Transverse colon (tissue), 4 donors: ENCODE results near the gene NKG7. TPM values are rescaled to one million over a fixed set of nuclear protein-coding genes. Genes with fewer than 3 reads are reported as not detected.
A peak's percentile ranks its signal among the peaks of the same experiment; 100 is the strongest.
"Not testable (repeated sequence)": the region's sequence is repeated elsewhere in the genome, so short reads cannot be mapped to it uniquely, and the experiment has no call there.

ENCODE experiments used
- DNase-seq: peaks from one replicate; pipeline ENCODE4 v3.0.0-alpha.2; 2019
- H3K27ac ChIP-seq, 4 donors: fragments of 200-600 bp; sonication (generic); 2 replicates each; pipeline ENCODE4 v1.5.1; 2016 to 2018; ENCODE audit warnings: inconsistent platforms in 4 of 4
- H3K27me3 ChIP-seq: fragments of 200-600 bp; sonication (generic); 2 replicates; pipeline ENCODE4 v1.5.1; 2017; ENCODE audit warnings: inconsistent platforms
- H3K36me3 ChIP-seq, 4 donors: fragments of 200-600 bp; sonication (generic); 2 replicates each; pipeline ENCODE4 v1.5.1; 2017 to 2019; ENCODE audit warnings: inconsistent platforms in 4 of 4
- H3K4me1 ChIP-seq, 4 donors: fragments of 200-600 bp; sonication (generic); 2 replicates each; pipeline ENCODE4 v1.5.1; 2017 to 2020; ENCODE audit warnings: inconsistent platforms in 4 of 4
- H3K4me3 ChIP-seq, 4 donors: fragments of 200-600 bp; sonication (generic); 1 replicate in 1 of 4; 2 replicates in 3 of 4; pipeline versions ENCODE4 v1.5.1 to v1.6.1; 2017 to 2019; ENCODE audit warnings: inconsistent platforms in 4 of 4
- H3K9me3 ChIP-seq, 2 donors: fragments of 200-600 bp; sonication (generic); 2 replicates each; pipeline ENCODE4 v1.5.1; 2017 to 2019; ENCODE audit warnings: inconsistent platforms in 2 of 2
- CTCF ChIP-seq, 5 experiments: fragments of 200-600 bp in 3 of 5; fragments of 450-650 bp in 2 of 5; sonication (generic) in 3 of 5; IDR thresholded peaks; 1 replicate in 2 of 5; 2 replicates in 3 of 5; pipeline ENCODE4 v1.5.1; 2016 to 2017; ENCODE audit warnings: antibody characterized with exemption in 5 of 5, inconsistent platforms in 3 of 5, mild to moderate bottlenecking in 2 of 5, moderate library complexity in 1 of 5
- EP300 ChIP-seq: sonication (generic); formaldehyde crosslinking; IDR thresholded peaks from one replicate; pipeline ENCODE4 v1.6.1; 2017; ENCODE audit warnings: antibody characterized with exemption, low read depth
- POLR2A ChIP-seq: fragments of 450-650 bp; IDR thresholded peaks from one replicate; pipeline ENCODE4 v1.6.1; 2016; ENCODE audit warnings: antibody characterized with exemption, mild to moderate bottlenecking, moderate library complexity
- POLR2AphosphoS5 ChIP-seq, 3 donors: sonication (generic); formaldehyde crosslinking; IDR thresholded peaks; one replicate each; pipeline ENCODE4 v1.6.1; 2016; ENCODE audit warnings: antibody characterized with exemption in 3 of 3
- WGBS, 2 donors: methylation state at CpG; one replicate each; pipeline ENCODE4 v1.1.5; 2018; ENCODE audit warnings: low coverage in 1 of 2; 5-methylcytosine and 5-hydroxymethylcytosine counted together
- in situ Hi-C, 4 donors: fragments of 200-750 bp; cut with MboI; loops; one replicate each; pipeline versions ENCODE4 v1.15.0 to v1.15.1; 2017; ENCODE audit warnings: low sequenced_read_pairs in 3 of 4, low pct_ligation_motif_present in 1 of 4, low pct_unique_long_range_greater_than_20kb in 1 of 4
- intact Hi-C: fragments of 100-400 bp; cut with DNase I; formaldehyde crosslinking; loops from one replicate; pipeline ENCODE4 v1.15.1; 2023; ENCODE audit warnings: low total_unique reads
- total RNA-seq, 4 donors: library from RNA; depleted of rRNA; stranded (reverse); fragments of >200 nt; gene quantifications; one replicate each; pipeline ENCODE4 v1.1.0, GENCODE V29; 2016

Gene NKG7
- total RNA-seq, 4 donors from 2014 or later: 1.6 to 3.0 TPM; not detected in 2

DNA sequence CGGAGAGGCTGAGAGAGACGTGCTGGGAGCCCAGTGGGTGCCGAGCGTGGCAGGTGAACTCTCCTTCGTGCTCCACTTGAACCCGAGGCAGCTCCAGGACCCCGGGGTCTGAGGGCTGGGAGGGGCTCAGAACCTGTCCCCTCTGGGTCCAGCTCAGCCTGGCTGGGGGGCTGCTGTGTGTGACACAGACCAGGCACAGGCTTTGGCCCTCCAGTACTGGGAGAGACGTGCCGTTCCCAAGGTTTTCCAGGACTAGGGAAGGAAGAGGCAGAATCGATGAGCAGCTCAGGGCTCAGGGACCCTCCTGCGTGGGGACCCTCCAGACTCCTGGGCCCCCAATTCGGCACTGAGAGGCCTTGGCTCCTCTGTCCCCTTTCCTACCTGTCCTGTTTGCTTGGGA, 42.7 kb upstream of the NKG7 start:
- TF ChIP-seq POLR2A (no peak), CTCF (IDR thresholded peaks at IDR 0.05) (no peak), EP300 (no peak), POLR2AphosphoS5 (IDR thresholded peaks at IDR 0.05) (no peak)
- Histone ChIP-seq H3K27me3 (peaks cover 4% of the 10 kb centered on the region), H3K4me1 (no peaks in the 10 kb centered on the region), H3K4me3 (no peak overlapping the region), H3K36me3 (no peaks in the 10 kb centered on the region), H3K9me3 (no peaks in the 10 kb centered on the region), H3K27ac (no peak overlapping the region)
- 87% methylated on average over 10 of the region's 12 CpGs; no CpG with 5 or more reads in 1 of the 2 donors for WGBS, 2 donors
- DNase-seq: no peak
- intact Hi-C loops: no loop called here
- in situ Hi-C loops: no loop called here

DNA sequence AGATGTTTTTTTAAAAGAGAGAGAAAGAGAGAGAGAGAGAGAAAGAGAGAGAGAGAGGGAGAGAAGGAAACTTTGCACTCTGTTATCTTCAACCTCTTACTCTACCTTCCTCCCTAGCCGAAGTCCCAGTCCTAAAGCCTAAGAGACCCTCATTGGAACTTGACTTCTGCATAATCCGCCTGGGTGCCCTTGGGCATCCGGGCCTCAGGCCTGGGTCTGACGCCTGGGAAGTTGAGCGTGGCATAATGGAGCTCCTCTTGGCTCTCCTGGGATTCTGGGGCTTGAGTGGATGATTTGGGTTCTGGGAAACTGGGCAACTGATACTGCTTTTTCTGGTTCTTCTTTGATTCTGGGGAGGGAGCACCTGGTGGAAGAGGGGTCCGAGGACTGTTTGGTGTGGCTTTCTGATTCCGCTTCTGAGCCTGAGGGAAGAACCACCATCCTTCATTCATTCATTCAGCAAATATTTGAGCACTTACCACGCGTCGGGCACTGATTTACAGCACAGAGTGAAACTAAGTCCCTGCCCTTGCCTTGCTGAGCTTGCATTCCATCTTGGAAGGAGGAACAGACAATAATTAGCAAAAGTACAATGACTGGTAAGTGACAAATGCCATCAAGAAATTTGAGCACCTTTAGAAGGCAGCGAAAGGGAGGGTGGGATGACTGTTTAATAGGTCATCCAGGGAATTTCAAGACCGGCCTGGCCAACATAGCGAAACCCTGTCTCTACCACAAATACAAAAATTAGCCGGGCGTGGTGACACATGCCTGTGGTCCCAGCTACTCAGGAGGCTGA, 38.7 kb upstream of the NKG7 start:
- WGBS, 2 donors: 89 to 91% methylated on average over 11 to 15 of the region's 15 CpGs
- H3K4me1 ChIP-seq: no peaks in the 10 kb centered on the region
- DNase-seq: no peak
- intact Hi-C loops: no loop called here
- no peaks in the 10 kb centered on the region for H3K36me3 ChIP-seq
- H3K27me3 ChIP-seq: no peaks in the 10 kb centered on the region
- no peaks in the 10 kb centered on the region for H3K9me3 ChIP-seq
- no peak overlapping the region for H3K4me3 ChIP-seq
- in situ Hi-C loops: no loop called here
- TF ChIP-seq POLR2A (no peak), EP300 (no peak), POLR2AphosphoS5 (IDR thresholded peaks at IDR 0.05) (no peak), CTCF (IDR thresholded peaks at IDR 0.05) (no peak)
- H3K27ac ChIP-seq: no peak overlapping the region

DNA sequence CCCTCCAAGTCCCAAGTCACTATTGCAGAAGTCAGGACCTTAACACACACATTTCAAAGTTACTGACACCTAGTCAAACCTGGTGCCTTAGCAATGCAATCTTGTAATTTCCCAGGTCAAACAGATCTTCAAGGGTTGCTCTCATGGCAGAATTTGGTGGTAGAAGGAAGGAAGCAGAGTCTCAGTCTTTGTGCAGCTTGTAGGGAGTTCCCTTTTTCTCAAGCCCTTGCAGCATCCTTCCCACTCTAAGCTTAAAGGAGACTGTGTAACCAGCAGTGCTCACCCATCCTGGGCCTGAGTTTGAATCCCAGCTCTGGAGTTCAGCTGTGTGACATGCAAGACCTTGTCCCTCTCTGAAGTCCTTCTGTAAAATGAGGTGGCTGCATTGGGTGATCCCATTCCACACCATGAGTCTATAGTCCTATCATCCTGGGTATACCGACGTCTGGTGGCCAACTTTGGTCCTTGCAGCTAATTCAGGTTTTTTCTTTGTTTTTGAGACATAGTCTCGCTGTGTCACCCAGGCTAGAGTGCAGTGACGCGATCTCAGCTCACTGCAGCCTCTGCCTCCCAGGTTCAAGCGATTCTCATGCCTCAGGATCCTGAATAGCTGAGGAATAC, 35.2 kb upstream of the NKG7 start:
- no peak for TF ChIP-seq EP300
- TF ChIP-seq CTCF (IDR thresholded peaks at IDR 0.05): peak; percentile 40 to 68 (median 47)
- no peak overlapping the region for H3K4me3 ChIP-seq
- no peaks in the 10 kb centered on the region for H3K4me1 ChIP-seq
- no peaks in the 10 kb centered on the region for H3K27me3 ChIP-seq
- intact Hi-C loops (no loop called here), in situ Hi-C loops (no loop called here)
- H3K27ac ChIP-seq: no peak overlapping the region
- H3K9me3 ChIP-seq: peaks cover 0 to 3% of the 10 kb centered on the region in 2 donors
- H3K36me3 ChIP-seq: no peaks in the 10 kb centered on the region
- WGBS, 2 donors: 22% methylated on average over 6 of the region's 6 CpGs; no CpG with 5 or more reads in 1 of the 2 donors
- peak; percentile 37 for DNase-seq

DNA sequence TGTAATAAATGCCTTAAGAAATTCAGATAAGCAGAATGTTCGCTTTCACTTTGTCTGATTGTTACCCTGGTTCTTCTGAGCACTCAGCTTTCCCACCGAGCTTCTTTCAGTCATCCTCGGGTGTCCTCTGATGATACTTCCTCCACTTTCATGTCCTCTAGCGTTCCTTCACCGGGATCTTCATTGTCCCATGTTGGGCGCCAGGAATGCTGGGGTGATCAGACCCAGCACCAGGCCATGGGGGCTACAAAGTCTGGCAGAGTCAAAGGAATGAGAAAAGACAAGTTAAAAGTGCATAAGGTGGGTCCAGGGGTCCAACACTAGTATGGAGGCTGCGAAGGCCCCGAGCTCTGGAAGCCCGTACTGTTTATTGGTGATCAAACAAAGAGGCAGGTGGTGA, 29.7 kb upstream of the NKG7 start:
- H3K4me3 ChIP-seq: no peak overlapping the region

GRCh38 chr19:51399936-51400335, 27.5 kb upstream of the NKG7 start:
- DNase-seq, H3K4me3 ChIP-seq, H3K27me3 ChIP-seq, H3K4me1 ChIP-seq, in situ Hi-C loops, intact Hi-C loops, H3K36me3 ChIP-seq, H3K27ac ChIP-seq: not testable (repeated sequence)
- 84 to 85% methylated on average over 5 to 7 of the region's 7 CpGs for WGBS, 2 donors
- H3K9me3 ChIP-seq: peaks cover 0 to 15% of the 10 kb centered on the region in 2 donors

More for the DNA sequence above, 29.7 kb upstream of the NKG7 start:
- no peaks in the 10 kb centered on the region for H3K4me1 ChIP-seq
- no peaks in the 10 kb centered on the region for H3K27me3 ChIP-seq
- TF ChIP-seq EP300 (no peak), POLR2A (no peak), CTCF (IDR thresholded peaks at IDR 0.05) (no peak), POLR2AphosphoS5 (IDR thresholded peaks at IDR 0.05) (no peak)
- H3K27ac ChIP-seq: no peak overlapping the region
- H3K9me3 ChIP-seq: peaks cover 0 to 15% of the 10 kb centered on the region in 2 donors
- in situ Hi-C loops: no loop called here
- no peaks in the 10 kb centered on the region for H3K36me3 ChIP-seq
- no peak for DNase-seq
- 94 to 95% methylated on average over 7 to 9 of the region's 9 CpGs for WGBS, 2 donors
- intact Hi-C loops: no loop called here
